HepG2 (cell line): ENCODE data around the gene TAF1C. TPM values are rescaled to one million over a fixed set of nuclear protein-coding genes. Genes with fewer than 3 reads are reported as not detected.

Experiments
- GLI4 ChIP-seq: sonication (generic); formaldehyde crosslinking; IDR thresholded peaks from 2 replicates; pipeline ENCODE4 v1.5.1; 2020; ENCODE audit warnings: missing genetic modification reagents, mild to moderate bottlenecking, moderate library complexity, borderline replicate concordance
- JDP2 ChIP-seq: sonication (generic); formaldehyde crosslinking; IDR thresholded peaks from 2 replicates; pipeline ENCODE4 v1.8.1; 2022; ENCODE audit warnings: missing genetic modification reagents, borderline replicate concordance
- KDM3A ChIP-seq: IDR thresholded peaks from 2 replicates; pipeline ENCODE4 v1.6.1; 2018; ENCODE audit warnings: low read depth, missing compliant biosample characterization
- KLF11 ChIP-seq: IDR thresholded peaks from 2 replicates; pipeline ENCODE4 v1.6.1; 2016; ENCODE audit warnings: missing compliant biosample characterization
- MAZ ChIP-seq, 2 experiments: sonication (generic) in 1 of 2; formaldehyde crosslinking in 1 of 2; IDR thresholded peaks; 2 replicates each; pipeline versions ENCODE4 v1.5.0 to v1.6.1; 2012 to 2020; ENCODE audit warnings: low read depth in 2 of 2, mild to moderate bottlenecking in 2 of 2, borderline replicate concordance in 1 of 2, improper control_type of control experiment in 1 of 2, low read length in 1 of 2, missing genetic modification reagents in 1 of 2, moderate library complexity in 1 of 2
- MTA1 ChIP-seq: sonication (generic); formaldehyde crosslinking; IDR thresholded peaks from 2 replicates; pipeline ENCODE4 v1.4.0; 2020; ENCODE audit warnings: missing genetic modification reagents, mild to moderate bottlenecking, borderline replicate concordance
- NR2F2 ChIP-seq: IDR thresholded peaks from 2 replicates; pipeline ENCODE4 v1.6.1; 2012; ENCODE audit warnings: low read depth, inconsistent platforms, borderline replicate concordance
- POLR2AphosphoS5 ChIP-seq: IDR thresholded peaks from 2 replicates; pipeline ENCODE4 v1.6.1; 2012; ENCODE audit warnings: low read depth, low read length
- RORA ChIP-seq: sonication (generic); formaldehyde crosslinking; IDR thresholded peaks from 2 replicates; pipeline ENCODE4 v1.5.0; 2020; ENCODE audit warnings: mild to moderate bottlenecking, missing genetic modification reagents, moderate library complexity
- SAFB2 ChIP-seq: sonication (generic); formaldehyde crosslinking; IDR thresholded peaks from 2 replicates; pipeline ENCODE4 v1.5.1; 2020; ENCODE audit warnings: missing genetic modification reagents, low read depth, mild to moderate bottlenecking, borderline replicate concordance
- SOX6 ChIP-seq, 2 experiments: fragments of 450-650 bp in 1 of 2; sonication (generic) in 1 of 2; formaldehyde crosslinking in 1 of 2; IDR thresholded peaks; 2 replicates each; pipeline versions ENCODE4 v1.4.0 to v1.6.1; 2017 to 2020; ENCODE audit warnings: antibody characterized with exemption in 1 of 2, mild to moderate bottlenecking in 1 of 2, missing genetic modification reagents in 1 of 2
- SRF ChIP-seq: IDR thresholded peaks from 2 replicates; pipeline ENCODE4 v1.6.1; 2011; ENCODE audit warnings: mild to moderate bottlenecking, low read depth, low read length, moderate library complexity
- ZBTB20 ChIP-seq: sonication (generic); formaldehyde crosslinking; IDR thresholded peaks from 2 replicates; pipeline ENCODE4 v1.8.1; 2023; ENCODE audit warnings: missing genetic modification reagents, low read depth, mild to moderate bottlenecking, borderline replicate concordance
- ZEB1 ChIP-seq: IDR thresholded peaks from 2 replicates; pipeline ENCODE4 v1.6.1; 2012; ENCODE audit warnings: mild to moderate bottlenecking, low read depth, inconsistent platforms; ENCODE audit not compliant: insufficient replicate concordance
- ZNF143 ChIP-seq: sonication (generic); formaldehyde crosslinking; IDR thresholded peaks from 2 replicates; pipeline ENCODE4 v1.4.0; 2020; ENCODE audit warnings: missing genetic modification reagents
- ZNF737 ChIP-seq: sonication (generic); formaldehyde crosslinking; IDR thresholded peaks from 2 replicates; pipeline ENCODE4 v1.5.0; 2020; ENCODE audit warnings: missing genetic modification reagents, mild to moderate bottlenecking, borderline replicate concordance
- polyA plus RNA-seq, 8 experiments: library from polyadenylated mRNA; depleted of rRNA in 3 of 8; stranded (reverse) in 7 of 8; unstranded in 1 of 8; fragments of >200 nt; fragmentation: Illumina TruSeq in 4 of 8; extraction: Trizol in 4 of 8; gene quantifications; 2 replicates each; pipeline versions ENCODE4 v1.2.1 to v1.2.3, GENCODE V29; 2011 to 2016; ENCODE audit warnings: low read depth in 4 of 8, missing spikeins in 1 of 8, mixed read lengths in 1 of 8; ENCODE audit not compliant: insufficient read depth in 1 of 8
- total RNA-seq, 5 experiments: library from RNA; depleted of rRNA; stranded (reverse); fragments of >200 nt; fragmentation: Illumina TruSeq; extraction: Trizol; gene quantifications; 2 replicates each; pipeline ENCODE4 v1.2.3, GENCODE V29; 2016; ENCODE audit warnings: low read depth in 1 of 5
- TF ChIP-seq, protein P1 (sequence below), 2 experiments: fragments of 450-650 bp in 1 of 2; sonication (generic) in 1 of 2; formaldehyde crosslinking; IDR thresholded peaks; 2 replicates each; pipeline versions ENCODE4 v1.5.0 to v1.8.0; 2020 to 2022; ENCODE audit warnings: mild to moderate bottlenecking in 1 of 2, missing genetic modification reagents in 1 of 2
- TF ChIP-seq, protein P2 (sequence below): sonication (generic); formaldehyde crosslinking; IDR thresholded peaks from 2 replicates; pipeline ENCODE4 v1.4.0; 2020; ENCODE audit warnings: missing genetic modification reagents, borderline replicate concordance
- TF ChIP-seq, protein P3 (sequence below): sonication (generic); formaldehyde crosslinking; IDR thresholded peaks from 2 replicates; pipeline ENCODE4 v1.4.0; 2020; ENCODE audit warnings: mild to moderate bottlenecking, missing genetic modification reagents
- TF ChIP-seq, protein P4 (sequence below): sonication (generic); formaldehyde crosslinking; IDR thresholded peaks from 2 replicates; pipeline ENCODE4 v1.8.0; 2022; ENCODE audit warnings: mild to moderate bottlenecking, missing genetic modification reagents

TAF1C gene
- total and polyA plus RNA-seq, 2 of the 13 experiments (the other 11 are each of a cell fraction or from before 2014, with no cell fraction given): 15.6 to 20.8 TPM

DNA sequence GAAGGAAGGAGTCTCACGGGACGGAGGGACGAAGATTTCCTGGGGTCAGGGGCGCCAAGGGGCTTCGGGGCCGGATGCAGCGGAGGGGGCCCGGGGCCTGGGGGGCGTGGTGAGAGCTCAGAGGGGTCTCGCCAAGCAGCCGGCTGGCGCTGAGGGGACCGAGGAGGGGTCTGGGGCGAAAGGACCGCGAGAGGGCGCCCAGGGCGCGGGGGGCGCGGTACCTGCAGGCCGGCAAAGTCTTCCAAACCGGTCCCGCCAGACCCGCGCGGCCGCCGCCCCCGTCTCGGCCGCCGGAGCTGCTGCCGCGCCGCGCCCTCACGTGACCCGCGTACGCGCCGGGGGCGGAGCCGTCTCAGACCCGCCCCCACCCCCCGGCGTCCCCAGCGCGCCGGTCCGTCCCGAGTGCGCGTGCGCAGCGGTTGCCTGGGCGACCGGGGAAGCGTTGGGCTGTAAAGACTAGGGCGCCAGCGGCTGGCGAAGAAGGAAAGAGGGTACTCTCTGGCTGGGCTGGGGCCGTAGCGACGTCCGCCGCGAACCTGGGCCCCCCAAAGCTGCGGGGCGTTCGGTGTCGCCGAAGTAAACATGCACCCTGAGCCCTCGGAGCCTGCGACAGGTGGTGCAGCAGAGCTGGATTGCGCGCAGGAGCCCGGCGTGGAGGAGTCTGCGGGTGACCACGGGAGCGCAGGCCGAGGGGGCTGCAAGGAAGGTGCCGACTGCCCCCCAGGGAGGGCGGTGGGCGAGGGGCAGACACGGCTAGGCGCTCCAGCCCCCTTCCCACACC is 41.8 kb downstream of the TAF1C start, which contains the start of the genes DNAAF1 and HSDL1 (continued):
- TF ChIP-seq, protein P1, sequence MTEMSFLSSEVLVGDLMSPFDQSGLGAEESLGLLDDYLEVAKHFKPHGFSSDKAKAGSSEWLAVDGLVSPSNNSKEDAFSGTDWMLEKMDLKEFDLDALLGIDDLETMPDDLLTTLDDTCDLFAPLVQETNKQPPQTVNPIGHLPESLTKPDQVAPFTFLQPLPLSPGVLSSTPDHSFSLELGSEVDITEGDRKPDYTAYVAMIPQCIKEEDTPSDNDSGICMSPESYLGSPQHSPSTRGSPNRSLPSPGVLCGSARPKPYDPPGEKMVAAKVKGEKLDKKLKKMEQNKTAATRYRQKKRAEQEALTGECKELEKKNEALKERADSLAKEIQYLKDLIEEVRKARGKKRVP (CRISPR knock-in tag; IDR thresholded peaks at IDR 0.05): no peak
- TF ChIP-seq KDM3A (CRISPR knock-in tag) (no peak), GLI4 (CRISPR knock-in tag) (no peak), ZBTB20 (CRISPR knock-in tag) (no peak), NR2F2 (no peak), KLF11 (CRISPR knock-in tag) (no peak), MAZ (IDR thresholded peaks at IDR 0.05; ENCODE audit: borderline replicate concordance, low read depth, low read length) (no peak), MAZ (CRISPR knock-in tag; IDR thresholded peaks at IDR 0.05; ENCODE audit: low read depth) (peak; percentile 76), SRF (no peak), ZNF737 (no peak), SAFB2 (peak; percentile 54; the same call in 1 of the 2 replicates), RORA (CRISPR knock-in tag) (no peak), MTA1 (CRISPR knock-in tag) (no peak), POLR2AphosphoS5 (peak; percentile 56; the same call in 1 of the 2 replicates), SOX6 (IDR thresholded peaks at IDR 0.05) (no peak), SOX6 (CRISPR knock-in tag; IDR thresholded peaks at IDR 0.05) (peak; percentile 13; the same call in 1 of the 2 replicates), ZNF143 (CRISPR knock-in tag) (peak; percentile 75), ZEB1 (no peak), JDP2 (no peak)
- TF ChIP-seq, protein P2, sequence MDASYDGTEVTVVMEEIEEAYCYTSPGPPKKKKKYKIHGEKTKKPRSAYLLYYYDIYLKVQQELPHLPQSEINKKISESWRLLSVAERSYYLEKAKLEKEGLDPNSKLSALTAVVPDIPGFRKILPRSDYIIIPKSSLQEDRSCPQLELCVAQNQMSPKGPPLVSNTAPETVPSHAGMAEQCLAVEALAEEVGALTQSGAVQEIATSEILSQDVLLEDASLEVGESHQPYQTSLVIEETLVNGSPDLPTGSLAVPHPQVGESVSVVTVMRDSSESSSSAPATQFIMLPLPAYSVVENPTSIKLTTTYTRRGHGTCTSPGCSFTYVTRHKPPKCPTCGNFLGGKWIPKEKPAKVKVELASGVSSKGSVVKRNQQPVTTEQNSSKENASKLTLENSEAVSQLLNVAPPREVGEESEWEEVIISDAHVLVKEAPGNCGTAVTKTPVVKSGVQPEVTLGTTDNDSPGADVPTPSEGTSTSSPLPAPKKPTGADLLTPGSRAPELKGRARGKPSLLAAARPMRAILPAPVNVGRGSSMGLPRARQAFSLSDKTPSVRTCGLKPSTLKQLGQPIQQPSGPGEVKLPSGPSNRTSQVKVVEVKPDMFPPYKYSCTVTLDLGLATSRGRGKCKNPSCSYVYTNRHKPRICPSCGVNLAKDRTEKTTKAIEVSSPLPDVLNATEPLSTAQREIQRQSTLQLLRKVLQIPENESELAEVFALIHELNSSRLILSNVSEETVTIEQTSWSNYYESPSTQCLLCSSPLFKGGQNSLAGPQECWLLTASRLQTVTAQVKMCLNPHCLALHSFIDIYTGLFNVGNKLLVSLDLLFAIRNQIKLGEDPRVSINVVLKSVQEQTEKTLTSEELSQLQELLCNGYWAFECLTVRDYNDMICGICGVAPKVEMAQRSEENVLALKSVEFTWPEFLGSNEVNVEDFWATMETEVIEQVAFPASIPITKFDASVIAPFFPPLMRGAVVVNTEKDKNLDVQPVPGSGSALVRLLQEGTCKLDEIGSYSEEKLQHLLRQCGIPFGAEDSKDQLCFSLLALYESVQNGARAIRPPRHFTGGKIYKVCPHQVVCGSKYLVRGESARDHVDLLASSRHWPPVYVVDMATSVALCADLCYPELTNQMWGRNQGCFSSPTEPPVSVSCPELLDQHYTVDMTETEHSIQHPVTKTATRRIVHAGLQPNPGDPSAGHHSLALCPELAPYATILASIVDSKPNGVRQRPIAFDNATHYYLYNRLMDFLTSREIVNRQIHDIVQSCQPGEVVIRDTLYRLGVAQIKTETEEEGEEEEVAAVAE (CRISPR knock-in tag): no peak
- TF ChIP-seq, protein P3, sequence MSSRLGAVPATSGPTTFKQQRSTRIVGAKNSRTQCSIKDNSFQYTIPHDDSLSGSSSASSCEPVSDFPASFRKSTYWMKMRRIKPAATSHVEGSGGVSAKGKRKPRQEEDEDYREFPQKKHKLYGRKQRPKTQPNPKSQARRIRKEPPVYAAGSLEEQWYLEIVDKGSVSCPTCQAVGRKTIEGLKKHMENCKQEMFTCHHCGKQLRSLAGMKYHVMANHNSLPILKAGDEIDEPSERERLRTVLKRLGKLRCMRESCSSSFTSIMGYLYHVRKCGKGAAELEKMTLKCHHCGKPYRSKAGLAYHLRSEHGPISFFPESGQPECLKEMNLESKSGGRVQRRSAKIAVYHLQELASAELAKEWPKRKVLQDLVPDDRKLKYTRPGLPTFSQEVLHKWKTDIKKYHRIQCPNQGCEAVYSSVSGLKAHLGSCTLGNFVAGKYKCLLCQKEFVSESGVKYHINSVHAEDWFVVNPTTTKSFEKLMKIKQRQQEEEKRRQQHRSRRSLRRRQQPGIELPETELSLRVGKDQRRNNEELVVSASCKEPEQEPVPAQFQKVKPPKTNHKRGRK (CRISPR knock-in tag): no peak
- TF ChIP-seq, protein P4, sequence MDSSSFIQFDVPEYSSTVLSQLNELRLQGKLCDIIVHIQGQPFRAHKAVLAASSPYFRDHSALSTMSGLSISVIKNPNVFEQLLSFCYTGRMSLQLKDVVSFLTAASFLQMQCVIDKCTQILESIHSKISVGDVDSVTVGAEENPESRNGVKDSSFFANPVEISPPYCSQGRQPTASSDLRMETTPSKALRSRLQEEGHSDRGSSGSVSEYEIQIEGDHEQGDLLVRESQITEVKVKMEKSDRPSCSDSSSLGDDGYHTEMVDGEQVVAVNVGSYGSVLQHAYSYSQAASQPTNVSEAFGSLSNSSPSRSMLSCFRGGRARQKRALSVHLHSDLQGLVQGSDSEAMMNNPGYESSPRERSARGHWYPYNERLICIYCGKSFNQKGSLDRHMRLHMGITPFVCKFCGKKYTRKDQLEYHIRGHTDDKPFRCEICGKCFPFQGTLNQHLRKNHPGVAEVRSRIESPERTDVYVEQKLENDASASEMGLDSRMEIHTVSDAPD (CRISPR knock-in tag): no peak
